Measurements from ENCODE around the gene NUDT12. TPM values are rescaled to one million over a fixed set of nuclear protein-coding genes. Genes with fewer than 3 reads are reported as not detected.

Gene NUDT12
- total and polyA plus RNA-seq, 7 donors, result 5.0 to 12.6 (median 7.6) TPM

DNA sequence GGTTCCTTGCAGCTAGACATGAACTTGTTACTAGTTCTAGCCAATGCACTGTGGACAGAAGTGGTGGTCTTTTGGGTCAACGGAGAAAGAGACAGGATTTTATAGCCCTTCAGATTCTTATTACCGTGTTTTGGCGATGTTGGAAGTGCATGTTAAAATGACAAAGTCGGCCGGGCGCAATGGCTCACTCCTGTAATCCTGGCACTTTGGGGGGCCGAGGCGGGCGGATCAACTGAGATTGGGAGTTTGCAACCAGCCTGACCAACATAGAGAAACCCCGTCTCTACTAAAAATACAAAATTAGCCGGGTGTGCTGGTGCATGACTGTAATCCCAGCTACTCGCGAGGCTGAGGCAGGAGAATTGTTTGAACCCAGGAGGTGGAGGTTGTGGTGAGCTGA, 9.1 kb upstream of the NUDT12 start:
- Histone ChIP-seq H3K4me3 (no peak overlapping the region), H3K27me3 (ENCODE audit: insufficient read depth in 3 of 3, low read length in 2 of 3) (no peaks in the 10 kb centered on the region), H3K9me3 (no peaks in the 10 kb centered on the region), H3K4me1 (no peaks in the 10 kb centered on the region), H3K27ac (no peak overlapping the region), H3K36me3 (ENCODE audit: insufficient read depth in 1 of 2, low read depth in 1 of 2) (no peaks in the 10 kb centered on the region)
- no peak for ATAC-seq
- WGBS, 3 donors, result 96 to 97% (median 97%) methylated on average over 13 of the region's 13 CpGs
- TF ChIP-seq, protein P1, sequence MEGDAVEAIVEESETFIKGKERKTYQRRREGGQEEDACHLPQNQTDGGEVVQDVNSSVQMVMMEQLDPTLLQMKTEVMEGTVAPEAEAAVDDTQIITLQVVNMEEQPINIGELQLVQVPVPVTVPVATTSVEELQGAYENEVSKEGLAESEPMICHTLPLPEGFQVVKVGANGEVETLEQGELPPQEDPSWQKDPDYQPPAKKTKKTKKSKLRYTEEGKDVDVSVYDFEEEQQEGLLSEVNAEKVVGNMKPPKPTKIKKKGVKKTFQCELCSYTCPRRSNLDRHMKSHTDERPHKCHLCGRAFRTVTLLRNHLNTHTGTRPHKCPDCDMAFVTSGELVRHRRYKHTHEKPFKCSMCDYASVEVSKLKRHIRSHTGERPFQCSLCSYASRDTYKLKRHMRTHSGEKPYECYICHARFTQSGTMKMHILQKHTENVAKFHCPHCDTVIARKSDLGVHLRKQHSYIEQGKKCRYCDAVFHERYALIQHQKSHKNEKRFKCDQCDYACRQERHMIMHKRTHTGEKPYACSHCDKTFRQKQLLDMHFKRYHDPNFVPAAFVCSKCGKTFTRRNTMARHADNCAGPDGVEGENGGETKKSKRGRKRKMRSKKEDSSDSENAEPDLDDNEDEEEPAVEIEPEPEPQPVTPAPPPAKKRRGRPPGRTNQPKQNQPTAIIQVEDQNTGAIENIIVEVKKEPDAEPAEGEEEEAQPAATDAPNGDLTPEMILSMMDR (IDR thresholded peaks at IDR 0.05), result no peak
- DNase-seq, result no peak
- intact Hi-C loops (cut with DNase I), result no loop called here

DNA sequence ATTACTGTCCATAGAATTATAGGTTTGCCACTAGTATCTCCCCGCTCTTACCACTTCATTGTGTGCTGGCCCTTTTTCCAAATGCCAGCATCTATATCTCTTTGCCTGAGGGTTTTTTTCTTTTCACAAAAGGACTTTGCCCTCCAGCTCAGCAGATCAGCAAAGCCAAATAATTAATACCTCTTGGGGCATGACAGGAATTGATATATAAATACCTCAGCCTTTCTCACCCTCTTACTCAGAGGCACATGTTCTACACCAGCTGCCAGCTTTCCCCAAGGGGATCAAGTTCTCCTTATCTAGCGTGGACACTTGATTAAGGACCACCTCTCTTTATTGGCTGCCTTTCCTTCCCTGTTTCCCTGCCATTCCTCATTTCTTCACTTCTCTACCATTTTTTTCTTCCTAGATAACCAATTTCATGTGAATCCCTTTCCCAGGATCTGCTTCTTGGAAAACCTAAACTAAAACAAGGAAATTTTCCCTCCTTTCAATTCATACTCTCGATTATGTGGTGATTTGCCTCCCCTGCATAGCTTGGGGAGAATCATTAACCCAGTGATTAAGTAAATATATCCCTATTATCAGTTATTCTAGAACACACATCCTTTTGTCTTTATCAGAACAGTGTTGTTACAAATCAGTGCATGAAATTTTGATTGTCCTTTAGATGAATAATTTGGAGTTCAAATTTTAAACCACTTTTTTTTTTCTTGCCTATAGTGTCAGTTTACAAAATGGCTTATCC, 6.9 kb upstream of the NUDT12 start:
- intact Hi-C loops (cut with DNase I), result no loop called here
- H3K27me3 ChIP-seq (ENCODE audit: insufficient read depth in 3 of 3, low read length in 2 of 3), result no peaks in the 10 kb centered on the region
- ATAC-seq, result no peak
- no peak overlapping the region for H3K27ac ChIP-seq
- DNase-seq, result no peak
- TF ChIP-seq, protein P1 (IDR thresholded peaks at IDR 0.05), result no peak
- no peak overlapping the region for H3K4me3 ChIP-seq
- H3K4me1 ChIP-seq, result no peaks in the 10 kb centered on the region
- no peaks in the 10 kb centered on the region for H3K36me3 ChIP-seq (ENCODE audit: insufficient read depth in 1 of 2, low read depth in 1 of 2)
- 46 to 59% (median 51%) methylated on average over 3 of the region's 3 CpGs for WGBS, 3 donors
- H3K9me3 ChIP-seq, result no peaks in the 10 kb centered on the region

DNA sequence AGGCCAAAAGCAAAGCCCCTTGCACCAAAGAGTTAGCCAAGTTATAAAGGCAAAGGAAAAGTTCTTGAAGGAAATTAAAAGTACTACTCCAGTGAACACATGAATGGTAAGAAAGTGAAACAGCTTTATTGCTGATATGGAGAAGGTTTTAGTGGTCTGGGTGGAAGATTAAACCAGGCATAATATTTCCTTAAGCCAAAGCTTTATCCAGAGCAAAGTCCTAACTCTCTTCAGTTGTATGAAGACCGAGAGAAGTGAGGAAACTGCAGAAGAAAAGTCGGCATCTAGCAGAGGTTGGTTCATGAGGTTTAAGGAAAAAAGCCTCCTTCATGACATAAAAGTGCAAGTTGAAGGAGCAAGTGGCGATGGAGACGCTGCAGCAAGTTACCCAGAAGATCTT, 3.1 kb upstream of the NUDT12 start:
- DNase-seq, result no peak
- Histone ChIP-seq H3K9me3 (no peaks in the 10 kb centered on the region), H3K4me3 (no peak overlapping the region), H3K36me3 (ENCODE audit: insufficient read depth in 1 of 2, low read depth in 1 of 2) (no peaks in the 10 kb centered on the region), H3K27me3 (ENCODE audit: insufficient read depth in 3 of 3, low read length in 2 of 3) (no peaks in the 10 kb centered on the region), H3K4me1 (peaks cover 12% of the 10 kb centered on the region), H3K27ac (no peak overlapping the region)
- WGBS, 3 donors, result 90 to 94% (median 93%) methylated on average over 4 of the region's 4 CpGs
- intact Hi-C loops (cut with DNase I), result no loop called here
- ATAC-seq, result no peak
- TF ChIP-seq, protein P1 (IDR thresholded peaks at IDR 0.05), result no peak

DNA sequence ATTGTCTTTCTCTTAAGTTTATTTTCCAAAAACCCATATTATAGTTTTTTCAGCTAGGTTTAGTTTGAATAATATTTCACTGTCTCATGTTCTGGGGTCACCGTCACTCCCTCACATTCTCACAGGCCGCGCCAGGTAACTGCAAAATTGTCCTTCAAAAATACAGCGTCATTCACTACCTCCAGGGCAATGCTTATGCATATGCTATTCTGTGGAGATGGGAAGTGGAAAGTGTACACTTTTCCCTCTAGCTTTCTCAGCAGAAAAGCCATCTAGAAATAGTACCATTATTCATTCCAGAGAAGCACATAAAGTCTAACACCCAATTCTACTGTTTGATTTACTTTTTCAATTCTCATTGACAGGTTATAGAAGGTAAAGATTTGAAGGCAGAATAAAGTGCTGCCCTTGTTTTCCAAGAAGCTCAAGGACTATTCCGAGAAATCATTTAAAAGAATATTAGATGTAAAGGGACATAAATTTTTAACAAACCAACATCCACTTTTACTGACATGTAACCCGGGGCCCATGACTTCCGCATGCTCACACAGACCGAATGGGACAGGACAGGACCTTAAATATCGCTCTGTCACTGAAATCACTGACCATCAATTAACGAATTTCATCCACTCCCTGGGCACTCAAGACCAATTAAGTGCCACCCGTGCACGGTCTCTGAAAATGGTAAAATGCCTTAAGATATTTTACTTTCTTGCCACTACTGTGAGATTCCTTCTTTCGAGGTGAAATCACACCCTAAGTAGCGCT, 720 bp downstream of the NUDT12 start:
- Histone ChIP-seq H3K27ac (peak overlapping the region; percentile 91), H3K36me3 (ENCODE audit: insufficient read depth in 1 of 2, low read depth in 1 of 2) (peaks cover 0 to 12% of the 10 kb centered on the region in 2 donors), H3K4me3 (peak overlapping the region; percentile 81), H3K27me3 (ENCODE audit: insufficient read depth in 3 of 3, low read length in 2 of 3) (no peaks in the 10 kb centered on the region), H3K9me3 (no peaks in the 10 kb centered on the region), H3K4me1 (peaks cover 22% of the 10 kb centered on the region)
- TF ChIP-seq, protein P1 (IDR thresholded peaks at IDR 0.05), result no peak
- 12 to 22% (median 16%) methylated on average over 14 of the region's 14 CpGs for WGBS, 3 donors
- intact Hi-C loops (cut with DNase I), result loop anchor here in 1 of 2 donors (1.0 kb wide), 1 partner anchor 63 kb away; no protein-coding TSS in a partner anchor
- DNase-seq (no peak), ATAC-seq (peak; percentile 48 to 67 (median 50))

Measured in psoas muscle (tissue), 8 donors.